Neural progenitor cell (in vitro differentiated cells): ENCODE results near the gene CNTN2. TPM values are rescaled to one million over a fixed set of nuclear protein-coding genes. Genes with fewer than 3 reads are reported as not detected.

Experiments used
- DNase-seq: peaks from one replicate; pipeline ENCODE4 v3.0.0-alpha.2; 2016; ENCODE audit warnings: low spot score
- H2AFZ ChIP-seq: fragments of 200-600 bp; sonication (generic); replicated peaks from 2 replicates; pipeline ENCODE4 v1.6.1; 2016; ENCODE audit warnings: antibody characterized with exemption
- H3F3A ChIP-seq: fragments of 200-600 bp; sonication (generic); 2 replicates; pipeline ENCODE4 v1.6.1; 2016; ENCODE audit warnings: antibody characterized with exemption, low read depth
- H3K27ac ChIP-seq: fragments of 200-600 bp; sonication (generic); 2 replicates; pipeline ENCODE4 v1.5.1; 2016; ENCODE audit warnings: mild to moderate bottlenecking
- H3K27me3 ChIP-seq: fragments of 200-600 bp; sonication (generic); 2 replicates; pipeline ENCODE4 v1.6.1; 2016; ENCODE audit warnings: mild to moderate bottlenecking, moderate library complexity
- H3K36me3 ChIP-seq: fragments of 200-600 bp; sonication (generic); 2 replicates; pipeline ENCODE4 v1.5.1; 2016
- H3K4me1 ChIP-seq: fragments of 200-600 bp; sonication (generic); 2 replicates; pipeline ENCODE4 v1.6.1; 2016; ENCODE audit warnings: mixed run types
- H3K4me2 ChIP-seq: fragments of 200-600 bp; sonication (generic); 2 replicates; pipeline ENCODE4 v1.6.1; 2016
- H3K4me3 ChIP-seq: fragments of 200-600 bp; sonication (generic); 2 replicates; pipeline ENCODE4 v1.5.1; 2016
- H3K79me2 ChIP-seq: fragments of 200-600 bp; sonication (generic); 2 replicates; pipeline ENCODE4 v1.6.1; 2016; ENCODE audit warnings: low read depth
- H3K9ac ChIP-seq: fragments of 200-600 bp; sonication (generic); 2 replicates; pipeline ENCODE4 v1.6.1; 2016
- H3K9me3 ChIP-seq: fragments of 200-600 bp; sonication (generic); 2 replicates; pipeline ENCODE4 v1.5.1; 2016; ENCODE audit warnings: low read depth
- H4K20me1 ChIP-seq: fragments of 200-600 bp; sonication (generic); 2 replicates; pipeline ENCODE4 v1.6.1; 2016; ENCODE audit warnings: low read depth
- H3K27ac Mint-ChIP-seq: 3 replicates; pipeline ENCODE4 v1.8.0; 2021; ENCODE audit warnings: mixed read lengths
- H3K27me3 Mint-ChIP-seq: 2 replicates; pipeline ENCODE4 v1.8.0; 2022; ENCODE audit warnings: low read depth, mild to moderate bottlenecking, inconsistent platforms, moderate library complexity, mixed read lengths; ENCODE audit not compliant: insufficient read depth
- H3K36me3 Mint-ChIP-seq: 3 replicates; pipeline ENCODE4 v1.8.0; 2021; ENCODE audit warnings: mixed read lengths
- H3K4me1 Mint-ChIP-seq: 3 replicates; pipeline ENCODE4 v1.8.0; 2021; ENCODE audit warnings: mixed read lengths
- H3K4me3 Mint-ChIP-seq: 3 replicates; pipeline ENCODE4 v1.8.0; 2021; ENCODE audit warnings: mild to moderate bottlenecking, moderate library complexity, mixed read lengths
- H3K9me3 Mint-ChIP-seq: 3 replicates; pipeline ENCODE4 v1.8.0; 2020; ENCODE audit warnings: mixed read lengths
- CTCF ChIP-seq: fragments of 200-600 bp; sonication (generic); IDR thresholded peaks from 2 replicates; pipeline ENCODE4 v1.5.1; 2017; ENCODE audit warnings: antibody characterized with exemption, mild to moderate bottlenecking
- EZH2 ChIP-seq: fragments of 200-600 bp; sonication (generic); IDR thresholded peaks from 2 replicates; pipeline ENCODE4 v1.6.1; 2017; ENCODE audit warnings: antibody characterized with exemption, mild to moderate bottlenecking, moderate library complexity
- EZH2phosphoT487 ChIP-seq: fragments of 200-600 bp; sonication (generic); IDR thresholded peaks from 2 replicates; pipeline ENCODE4 v1.6.1; 2017; ENCODE audit warnings: antibody characterized with exemption
- total RNA-seq: library from RNA; depleted of rRNA; stranded (reverse); fragments of >200 nt; gene quantifications from 2 replicates; pipeline ENCODE4 v1.2.3, GENCODE V29; 2015; ENCODE audit warnings: low replicate concordance

CNTN2 gene
- total RNA-seq, 1 donor from 2014 or later: 8.4 TPM

DNA sequence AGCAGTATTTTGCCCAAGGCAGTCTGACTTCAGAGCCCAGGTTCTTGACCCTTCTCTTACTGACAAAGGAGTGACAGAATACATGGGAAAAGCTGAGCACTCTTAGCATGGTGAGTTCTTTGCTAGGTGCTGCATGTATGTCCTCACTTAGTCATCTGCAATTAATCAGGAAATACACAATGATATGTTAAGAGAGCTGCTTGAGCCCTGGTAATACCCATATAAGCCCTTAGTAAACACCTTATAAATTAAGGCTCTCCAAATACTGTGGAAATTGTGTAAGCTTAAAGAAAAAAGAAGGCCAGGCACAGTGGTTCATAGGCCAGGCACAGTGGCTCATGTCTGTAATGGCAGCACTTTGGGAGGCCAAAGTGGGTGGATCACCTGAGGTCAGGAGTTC, 55.2 kb downstream of the CNTN2 start:
- Mint-ChIP-seq H3K36me3 (peaks cover 43% of the 10 kb centered on the region), H3K9me3 (no peaks in the 10 kb centered on the region), H3K27ac (no peak overlapping the region), H3K4me3 (no peak overlapping the region), H3K4me1 (no peaks in the 10 kb centered on the region), H3K27me3 (no peaks in the 10 kb centered on the region)
- H3K27ac ChIP-seq: no peak overlapping the region
- H3K79me2 ChIP-seq: no peaks in the 10 kb centered on the region
- H3K4me2 ChIP-seq: no peak overlapping the region
- no peaks in the 10 kb centered on the region for H4K20me1 ChIP-seq
- no peaks in the 10 kb centered on the region for H3F3A ChIP-seq
- H3K27me3 ChIP-seq: no peaks in the 10 kb centered on the region
- no peak overlapping the region for H3K4me3 ChIP-seq
- DNase-seq: no peak
- TF ChIP-seq EZH2 (no peak), CTCF (no peak), EZH2phosphoT487 (no peak)
- H3K4me1 ChIP-seq: no peaks in the 10 kb centered on the region
- no peaks in the 10 kb centered on the region for H3K9me3 ChIP-seq
- H2AFZ ChIP-seq: no peak overlapping the region
- no peak overlapping the region for H3K9ac ChIP-seq
- peaks cover 17% of the 10 kb centered on the region for H3K36me3 ChIP-seq

DNA sequence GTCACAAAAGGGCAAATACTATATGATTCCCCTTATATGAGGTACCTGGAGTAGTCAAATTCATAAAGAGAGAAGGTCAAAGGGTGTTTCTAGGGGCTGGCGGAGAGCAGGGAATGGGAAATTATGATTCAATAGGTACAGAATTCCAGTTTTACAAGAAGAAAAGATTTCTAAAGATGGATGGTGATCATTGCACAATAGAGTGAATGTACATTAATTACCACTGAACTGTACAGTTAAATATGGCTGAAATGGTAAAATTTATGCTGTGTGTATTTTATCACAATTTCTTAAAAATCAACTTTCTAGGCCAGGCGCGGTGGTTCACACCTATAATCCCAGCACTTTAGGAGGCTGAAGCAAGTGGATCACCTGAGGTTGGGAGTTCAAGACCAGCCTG, 59.4 kb downstream of the CNTN2 start:
- Histone ChIP-seq H3F3A (no peaks in the 10 kb centered on the region), H2AFZ (no peak overlapping the region), H3K36me3 (peaks cover 17% of the 10 kb centered on the region), H3K9me3 (no peaks in the 10 kb centered on the region), H3K79me2 (no peaks in the 10 kb centered on the region), H3K9ac (no peak overlapping the region), H3K4me3 (no peak overlapping the region), H3K4me2 (no peak overlapping the region), H3K4me1 (no peaks in the 10 kb centered on the region), H3K27ac (no peak overlapping the region), H3K27me3 (no peaks in the 10 kb centered on the region), H4K20me1 (no peaks in the 10 kb centered on the region)
- no peak for DNase-seq
- H3K27ac Mint-ChIP-seq: no peak overlapping the region
- H3K4me3 Mint-ChIP-seq: no peak overlapping the region
- H3K9me3 Mint-ChIP-seq: no peaks in the 10 kb centered on the region
- H3K36me3 Mint-ChIP-seq: peaks cover 51% of the 10 kb centered on the region
- no peaks in the 10 kb centered on the region for H3K4me1 Mint-ChIP-seq
- TF ChIP-seq CTCF: no peak
- no peak for TF ChIP-seq EZH2
- no peak for TF ChIP-seq EZH2phosphoT487
- H3K27me3 Mint-ChIP-seq: no peaks in the 10 kb centered on the region

DNA sequence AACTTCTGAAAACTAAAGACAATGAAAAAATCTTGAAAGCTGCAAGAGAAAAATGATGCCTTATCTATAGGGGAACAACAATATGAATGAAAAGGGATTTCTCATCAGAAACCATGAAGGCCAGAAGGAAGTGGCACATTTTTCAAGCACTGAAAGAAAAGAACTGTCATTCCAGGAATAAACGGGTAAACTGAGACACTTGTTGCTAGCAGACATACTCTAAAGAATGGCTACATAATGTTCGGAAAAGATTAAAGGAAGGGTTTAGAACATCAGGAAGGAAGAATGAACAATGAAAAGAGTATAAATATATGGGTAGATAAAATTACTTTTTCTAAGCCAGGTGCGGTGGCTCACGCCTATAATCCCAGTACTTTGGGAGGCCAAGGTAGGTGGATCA, 64.3 kb downstream of the CNTN2 start:
- H3K36me3 ChIP-seq: peaks cover 3% of the 10 kb centered on the region
- Mint-ChIP-seq H3K4me3 (no peak overlapping the region), H3K9me3 (no peaks in the 10 kb centered on the region), H3K4me1 (no peaks in the 10 kb centered on the region), H3K27me3 (peaks cover 2% of the 10 kb centered on the region), H3K27ac (no peak overlapping the region), H3K36me3 (peaks cover 32% of the 10 kb centered on the region)
- no peak for DNase-seq
- H3K79me2 ChIP-seq: no peaks in the 10 kb centered on the region
- H3K9me3 ChIP-seq: no peaks in the 10 kb centered on the region
- H3K4me1 ChIP-seq: no peaks in the 10 kb centered on the region
- TF ChIP-seq CTCF (no peak), EZH2 (no peak), EZH2phosphoT487 (no peak)
- no peak overlapping the region for H2AFZ ChIP-seq
- no peaks in the 10 kb centered on the region for H4K20me1 ChIP-seq
- H3K27me3 ChIP-seq: no peaks in the 10 kb centered on the region
- H3K4me3 ChIP-seq: no peak overlapping the region
- no peak overlapping the region for H3K9ac ChIP-seq
- no peaks in the 10 kb centered on the region for H3F3A ChIP-seq
- H3K4me2 ChIP-seq: no peak overlapping the region
- H3K27ac ChIP-seq: no peak overlapping the region

- H3K4me2 ChIP-seq: no peak overlapping the region
- Mint-ChIP-seq H3K4me1 (no peaks in the 10 kb centered on the region), H3K27ac (no peak overlapping the region), H3K4me3 (no peak overlapping the region), H3K27me3 (peaks cover 2% of the 10 kb centered on the region), H3K9me3 (no peaks in the 10 kb centered on the region), H3K36me3 (peaks cover 28% of the 10 kb centered on the region)
- no peaks in the 10 kb centered on the region for H3K79me2 ChIP-seq
- H3F3A ChIP-seq: no peaks in the 10 kb centered on the region
- H3K4me3 ChIP-seq: no peak overlapping the region
- no peaks in the 10 kb centered on the region for H3K36me3 ChIP-seq
- H3K27ac ChIP-seq: no peak overlapping the region
- no peaks in the 10 kb centered on the region for H4K20me1 ChIP-seq
- H3K27me3 ChIP-seq: no peaks in the 10 kb centered on the region
- H3K4me1 ChIP-seq: no peaks in the 10 kb centered on the region
- DNase-seq: no peak
- no peak overlapping the region for H3K9ac ChIP-seq
- no peak overlapping the region for H2AFZ ChIP-seq
- TF ChIP-seq EZH2phosphoT487 (no peak), EZH2 (no peak), CTCF (no peak)
- no peaks in the 10 kb centered on the region for H3K9me3 ChIP-seq
Measured at GRCh38 chr1:205108464-205108863, 65.5 kb downstream of the CNTN2 start.
